Activated CD8-positive, alpha-beta memory T cell treated with anti-CD3 and anti-CD28 coated beads, Interleukin-2, amount 50 U/mL, for 24 hours (primary cell): ENCODE results near the gene PCBP1.
"Not testable (repeated sequence)": the region's sequence is repeated elsewhere in the genome, so short reads cannot be mapped to it uniquely, and the experiment has no call there.

ENCODE experiments used
- DNase-seq: peaks from one replicate; pipeline ENCODE4 v3.0.0-alpha.2; 2020; ENCODE audit errors: extremely low read depth

The PCBP1 gene

GRCh38 chr2:70098032-70098431 lies 10.8 kb downstream of the PCBP1 start:
- no peak for DNase-seq

- no peak for DNase-seq
Measured at GRCh38 chr2:70099270-70099669, 12.0 kb downstream of the PCBP1 start.

GRCh38 chr2:70101174-70101573 lies 13.9 kb downstream of the PCBP1 start:
- no peak for DNase-seq

- DNase-seq, result not testable (repeated sequence)
Measured at GRCh38 chr2:70101686-70102085, 14.4 kb downstream of the PCBP1 start.

- not testable (repeated sequence) for DNase-seq
Measured at GRCh38 chr2:70102323-70102905, 15.1 kb downstream of the PCBP1 start.

GRCh38 chr2:70103531-70104061 lies 16.3 kb downstream of the PCBP1 start:
- DNase-seq, result no peak

- DNase-seq, result no peak
Measured at GRCh38 chr2:70104231-70105111, 17.2 kb downstream of the PCBP1 start.

GRCh38 chr2:70106138-70106537 lies 18.9 kb downstream of the PCBP1 start:
- DNase-seq, result not testable (repeated sequence)

GRCh38 chr2:70110397-70110796 lies 23.1 kb downstream of the PCBP1 start:
- DNase-seq, result not testable (repeated sequence)

- DNase-seq, result no peak
Measured at GRCh38 chr2:70111752-70112591, 24.7 kb downstream of the PCBP1 start.

GRCh38 chr2:70113359-70114070 lies 26.2 kb downstream of the PCBP1 start:
- DNase-seq, result no peak

GRCh38 chr2:70115646-70116442 lies 28.6 kb downstream of the PCBP1 start:
- no peak for DNase-seq

GRCh38 chr2:70116936-70117552 lies 29.8 kb downstream of the PCBP1 start:
- no peak for DNase-seq

GRCh38 chr2:70118798-70119454 lies 31.6 kb downstream of the PCBP1 start:
- DNase-seq, result no peak

GRCh38 chr2:70121627-70122372 lies 34.5 kb downstream of the PCBP1 start:
- no peak for DNase-seq

GRCh38 chr2:70122470-70122869 lies 35.2 kb downstream of the PCBP1 start:
- no peak for DNase-seq

- DNase-seq, result no peak
Measured at GRCh38 chr2:70123051-70123828, 36.0 kb downstream of the PCBP1 start.

GRCh38 chr2:70123829-70124116 lies 36.5 kb downstream of the PCBP1 start:
- DNase-seq, result no peak
